Measurements from ENCODE around the gene ACTR1A.

ACTR1A gene

DNA sequence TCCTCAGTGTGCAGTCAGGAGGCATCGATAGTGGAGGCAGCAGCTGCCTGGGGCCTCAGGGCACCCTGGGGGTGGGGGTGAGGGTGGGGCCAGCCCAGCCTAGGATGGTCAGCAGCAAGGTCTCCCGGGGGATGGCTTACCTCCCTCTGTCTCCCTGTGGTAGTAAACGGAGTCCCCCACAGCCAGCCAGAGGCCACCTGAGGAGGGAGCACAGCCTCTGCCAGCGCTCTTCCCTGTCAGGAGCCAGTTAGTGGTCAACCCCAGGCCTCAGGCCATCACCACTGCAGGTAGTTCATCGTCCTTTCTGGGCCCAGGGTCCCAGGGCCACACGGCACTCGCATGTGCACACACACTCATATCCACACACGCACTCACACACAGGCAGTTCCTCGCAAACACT is 22.1 kb downstream of the ACTR1A start:
- no peak for DNase-seq

DNA sequence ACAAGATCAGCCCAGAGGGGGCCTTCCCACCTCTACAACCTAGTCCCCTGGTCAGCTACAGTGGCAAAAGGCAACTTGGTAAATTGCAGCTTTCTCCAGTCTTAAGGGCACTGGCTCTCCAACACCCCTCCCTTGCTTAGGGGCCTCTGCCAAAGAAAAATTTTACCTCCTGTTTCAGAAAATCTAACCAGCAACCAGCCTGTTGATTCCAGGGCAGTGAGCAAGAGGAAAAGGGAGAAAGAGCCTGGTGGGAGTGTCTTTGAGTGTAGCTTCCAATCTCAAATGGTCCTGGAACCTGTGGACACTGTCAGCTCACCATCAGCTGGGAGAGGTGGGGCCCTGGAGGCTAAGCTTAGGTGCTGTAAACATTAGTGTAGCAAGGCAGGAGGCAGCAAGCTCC is 22.9 kb downstream of the ACTR1A start:
- DNase-seq, result no peak

DNA sequence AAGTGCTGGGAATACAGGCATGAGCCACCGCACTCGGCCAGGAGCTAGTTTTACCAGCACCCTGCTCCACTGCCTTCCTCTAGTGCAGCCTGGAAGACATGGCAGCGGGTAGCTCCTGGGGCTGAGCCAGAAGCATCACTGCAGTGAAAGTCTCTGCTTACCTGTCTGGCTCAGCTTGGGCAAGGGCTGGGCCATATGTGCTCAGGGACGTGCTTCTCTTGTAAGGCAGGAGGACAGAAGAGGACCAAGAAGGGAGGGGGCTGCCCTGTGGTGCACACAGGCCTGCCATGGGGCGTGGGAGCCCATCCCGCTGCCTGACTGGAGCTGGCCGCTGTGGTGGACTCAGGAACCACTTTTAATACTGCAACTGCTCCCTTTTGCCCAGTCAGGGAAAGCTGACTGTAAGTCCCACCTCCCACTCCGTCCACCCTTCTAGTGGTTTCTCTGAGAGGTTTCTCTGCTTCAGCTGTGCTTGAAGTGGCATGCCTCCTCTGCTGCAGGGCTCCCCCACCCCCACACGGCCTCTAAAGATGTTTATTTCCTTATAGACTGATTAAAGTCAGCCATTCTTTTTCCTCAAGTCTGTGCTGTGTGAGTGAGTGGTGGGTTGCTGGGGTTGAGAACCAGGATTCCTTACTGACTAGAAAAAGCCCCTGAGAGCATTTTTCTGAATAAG is 25.9 kb downstream of the ACTR1A start:
- DNase-seq, result no peak

DNA sequence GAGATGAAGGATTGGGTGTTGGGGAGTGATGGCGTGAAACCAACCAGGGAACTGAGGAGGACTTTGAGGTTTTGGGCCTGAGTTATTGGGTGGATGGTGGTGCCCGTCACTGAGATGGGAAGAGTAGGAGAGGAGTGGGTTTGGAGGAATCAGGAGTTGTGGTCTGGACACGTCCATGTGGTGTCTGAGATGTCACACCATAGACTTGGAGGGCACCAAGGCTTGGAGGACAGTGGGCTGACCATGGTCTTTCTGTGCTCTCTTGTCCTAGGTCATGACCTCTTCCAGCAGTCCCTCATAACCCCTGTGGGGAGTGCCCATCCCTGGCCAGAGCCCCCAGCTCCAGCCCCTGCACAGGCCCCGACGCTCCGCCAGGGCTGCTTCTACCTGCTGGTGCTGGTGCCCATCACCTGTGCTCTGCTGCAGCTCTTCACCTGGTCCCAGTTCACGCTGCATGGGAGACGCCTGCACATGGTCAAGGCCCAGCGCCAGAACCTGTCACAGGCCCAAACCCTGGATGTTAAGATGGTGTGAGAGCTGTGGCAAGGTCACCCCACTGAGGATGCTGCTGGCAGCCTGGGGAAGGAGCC is 27.0 kb downstream of the ACTR1A start:
- DNase-seq, result no peak

DNA sequence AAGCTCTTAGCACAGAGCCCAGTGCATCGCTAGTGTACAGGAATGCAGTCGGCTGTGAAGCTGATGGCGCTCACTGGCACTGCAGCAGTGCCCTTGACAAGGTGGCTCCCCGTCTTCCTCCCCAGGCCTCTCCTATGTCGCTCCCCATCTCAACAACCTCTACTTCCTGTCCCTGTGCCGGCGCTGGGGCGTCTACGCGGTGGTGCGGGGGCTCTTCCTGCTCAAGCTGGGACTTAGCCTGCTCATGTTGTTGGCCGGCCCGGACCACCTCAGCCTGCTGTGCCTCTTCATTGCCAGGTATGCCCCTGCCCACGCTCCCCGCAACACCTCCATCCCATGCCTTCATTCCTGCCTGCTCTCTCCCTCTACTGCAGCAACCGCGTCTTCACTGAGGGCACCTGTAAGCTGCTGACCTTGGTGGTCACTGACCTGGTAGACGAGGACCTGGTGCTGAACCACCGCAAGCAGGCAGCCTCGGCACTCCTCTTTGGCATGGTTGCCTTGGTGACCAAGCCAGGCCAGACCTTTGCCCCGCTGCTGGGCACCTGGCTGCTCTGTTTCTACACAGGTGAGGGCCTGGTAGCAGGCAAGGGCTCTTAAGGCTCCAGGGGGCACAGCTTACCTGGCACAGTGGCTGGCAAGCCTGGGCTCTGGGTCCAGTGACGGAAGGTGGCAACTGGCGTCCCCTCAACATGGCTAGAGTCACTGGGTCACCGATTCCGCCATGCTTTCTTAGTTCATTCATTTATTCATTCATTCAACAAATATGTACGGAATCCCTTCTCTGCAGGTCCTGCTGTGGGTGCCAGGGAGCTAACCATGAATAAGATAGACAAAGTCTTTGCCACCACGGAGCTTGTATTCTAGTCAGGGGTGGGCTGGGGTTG is 28.8 kb downstream of the ACTR1A start:
- no peak for DNase-seq

DNA sequence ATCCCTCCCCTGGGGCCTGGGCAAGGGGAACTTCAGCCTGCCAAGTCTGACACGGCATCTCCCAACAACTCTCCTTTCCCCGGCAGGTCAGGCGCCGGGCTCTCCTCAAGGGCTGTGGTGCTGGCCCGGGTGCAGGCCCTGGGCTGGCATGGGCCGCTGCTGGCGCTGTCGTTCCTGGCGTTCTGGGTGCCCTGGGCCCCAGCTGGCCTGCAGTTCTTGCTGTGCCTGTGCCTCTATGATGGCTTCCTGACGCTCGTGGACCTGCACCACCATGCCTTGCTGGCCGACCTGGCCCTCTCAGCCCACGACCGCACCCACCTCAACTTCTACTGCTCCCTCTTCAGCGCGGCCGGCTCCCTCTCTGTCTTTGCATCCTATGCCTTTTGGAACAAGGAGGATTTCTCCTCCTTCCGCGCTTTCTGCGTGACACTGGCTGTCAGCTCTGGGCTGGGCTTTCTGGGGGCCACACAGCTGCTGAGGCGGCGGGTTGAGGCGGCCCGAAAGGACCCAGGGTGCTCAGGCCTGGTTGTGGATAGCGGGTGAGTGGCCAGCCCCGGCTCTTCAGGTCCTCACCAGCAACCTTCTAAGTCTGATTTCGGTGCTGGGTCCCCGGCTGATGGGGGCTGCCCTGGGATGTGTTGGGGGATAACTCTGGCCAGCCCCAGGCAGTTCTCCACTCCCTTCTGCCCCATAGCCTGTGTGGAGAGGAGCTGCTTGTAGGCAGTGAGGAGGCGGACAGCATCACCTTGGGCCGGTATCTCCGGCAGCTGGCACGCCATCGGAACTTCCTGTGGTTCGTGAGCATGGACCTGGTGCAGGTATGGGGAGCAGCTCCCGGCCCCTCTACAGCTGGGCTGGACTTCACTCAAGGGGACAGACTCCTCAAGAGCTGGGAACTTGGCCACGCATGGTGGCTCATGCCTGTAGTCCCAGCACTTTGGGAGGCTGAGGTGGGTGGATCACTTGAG is 31.6 kb downstream of the ACTR1A start:
- no peak for DNase-seq

DNA sequence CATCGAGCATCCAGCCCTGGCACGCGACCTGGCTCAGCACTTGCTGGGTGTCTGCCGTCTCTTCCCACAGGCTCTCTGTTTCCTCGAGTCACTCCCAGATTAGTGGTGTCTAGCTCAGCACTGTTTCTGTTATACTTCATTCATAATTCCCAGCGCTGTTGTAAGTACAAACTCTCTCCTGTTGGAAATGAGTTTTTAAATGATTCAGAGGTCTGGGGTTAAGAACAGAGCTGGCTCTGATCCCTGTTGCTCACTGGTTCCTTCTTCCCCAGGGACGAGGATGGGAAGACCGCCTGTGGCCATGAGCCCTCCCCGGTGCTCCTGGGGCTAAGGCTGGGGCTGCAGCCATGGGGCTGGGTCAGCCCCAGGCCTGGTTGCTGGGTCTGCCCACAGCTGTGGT is 33.8 kb downstream of the ACTR1A start:
- DNase-seq, result no peak

DNA sequence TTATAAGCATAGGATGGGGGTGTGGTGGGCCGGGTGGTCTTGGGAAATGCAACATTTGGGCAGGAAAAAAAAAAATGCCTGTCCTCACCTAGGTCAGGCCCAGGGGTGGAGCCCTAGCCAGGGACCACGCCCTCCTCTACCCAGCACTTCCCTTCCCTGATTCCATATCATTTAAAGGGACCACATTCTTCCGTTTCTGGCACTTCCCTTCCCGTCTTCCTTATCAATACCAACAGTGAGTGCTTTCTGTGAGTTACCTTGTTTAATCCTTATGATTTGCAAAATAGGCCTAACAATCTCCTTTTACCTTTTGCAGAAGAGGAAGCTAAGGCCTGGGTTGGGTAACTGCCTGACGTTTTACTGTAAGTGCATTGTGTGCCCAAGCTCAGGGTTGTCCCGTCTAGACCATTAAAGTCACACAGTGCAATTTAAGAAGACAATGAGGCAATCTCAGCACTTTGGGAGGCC is 34.5 kb downstream of the ACTR1A start:
- peak; percentile 61 to 78 (median 68) for DNase-seq

DNA sequence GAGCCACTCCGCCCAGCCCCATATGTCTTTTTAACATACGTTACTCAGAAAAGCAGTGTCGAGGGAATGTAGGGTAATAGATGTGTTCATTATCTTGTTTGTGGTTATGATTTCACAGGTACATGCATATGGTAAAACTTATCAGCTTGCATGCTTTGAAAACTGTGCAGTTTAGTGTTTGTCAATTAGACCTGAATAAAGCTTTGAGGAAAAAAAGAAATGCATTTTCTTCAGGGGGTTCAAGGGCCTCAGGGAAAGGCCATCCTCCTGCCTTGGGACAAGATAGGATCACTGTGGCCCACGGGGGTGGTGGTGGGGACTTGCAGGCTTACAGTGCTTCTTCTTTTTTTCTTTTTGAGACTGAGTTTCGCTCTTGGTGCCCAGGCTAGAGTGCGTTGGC is 35.2 kb downstream of the ACTR1A start:
- no peak for DNase-seq

DNA sequence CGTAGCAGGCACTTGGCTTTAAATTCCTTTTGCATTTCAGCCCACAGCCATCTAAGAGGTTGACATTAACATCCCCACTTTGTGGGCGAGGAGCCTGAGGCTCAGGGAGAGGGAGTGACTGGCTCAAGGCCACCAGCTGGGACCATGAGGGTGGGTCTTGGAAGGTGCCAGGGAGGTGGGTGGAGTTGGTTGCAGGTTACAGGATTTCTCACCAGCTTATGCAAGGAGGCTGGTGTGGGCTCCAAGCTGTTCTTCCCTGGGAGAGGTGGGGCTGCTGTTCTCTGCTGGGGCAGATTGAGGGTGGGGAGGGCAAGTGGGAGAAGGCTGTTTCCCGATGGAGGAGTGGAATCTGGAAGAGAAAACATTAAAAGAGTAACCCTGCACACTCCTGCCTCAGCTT is 37.0 kb downstream of the ACTR1A start:
- DNase-seq, result no peak

DNA sequence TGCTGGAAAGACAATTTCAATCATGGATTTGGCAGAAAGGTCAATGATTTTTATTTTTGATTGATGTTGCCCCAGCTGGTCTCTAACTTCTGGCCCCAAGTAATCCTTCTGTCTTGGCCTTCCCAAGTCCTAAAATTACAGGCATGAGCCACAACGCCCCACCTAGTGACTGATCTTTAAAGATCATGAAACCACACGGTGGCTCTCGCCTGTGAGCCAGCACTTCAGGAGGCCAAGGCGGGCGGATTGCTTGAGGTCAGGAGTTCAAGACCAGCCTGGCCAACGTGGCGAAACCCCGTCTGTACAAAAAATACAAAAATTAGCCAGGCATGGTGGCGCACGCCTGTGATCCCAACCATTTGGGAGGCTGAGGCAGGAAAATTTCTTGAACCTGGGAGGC is 38.5 kb downstream of the ACTR1A start:
- no peak for DNase-seq

DNA sequence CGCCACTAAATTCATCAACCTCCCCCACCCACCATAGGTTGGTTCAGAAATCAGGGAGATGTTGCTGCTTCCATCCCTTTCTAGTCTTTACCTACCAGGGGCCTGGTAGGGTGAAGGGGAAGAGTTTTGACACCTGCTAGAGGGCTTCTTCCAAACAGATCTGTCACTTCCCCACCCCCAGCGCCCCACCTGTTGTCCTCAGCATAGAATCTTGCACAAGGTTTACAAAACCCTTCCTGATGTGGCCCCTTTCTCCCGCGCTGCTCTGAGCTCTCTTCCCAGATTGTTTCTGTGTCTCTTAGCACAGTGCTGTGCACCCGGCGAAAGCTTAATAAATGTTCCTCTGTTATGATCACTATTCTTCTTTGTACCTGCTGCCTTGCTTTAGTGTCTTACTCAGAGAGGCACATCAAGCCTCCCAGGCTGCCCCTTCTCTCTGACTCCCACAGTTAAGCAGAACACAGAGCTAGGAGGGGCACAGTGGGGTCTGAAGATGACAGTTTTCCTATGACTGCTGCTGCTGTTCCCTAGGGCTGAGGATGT is 39.9 kb downstream of the ACTR1A start:
- no peak for DNase-seq

DNA sequence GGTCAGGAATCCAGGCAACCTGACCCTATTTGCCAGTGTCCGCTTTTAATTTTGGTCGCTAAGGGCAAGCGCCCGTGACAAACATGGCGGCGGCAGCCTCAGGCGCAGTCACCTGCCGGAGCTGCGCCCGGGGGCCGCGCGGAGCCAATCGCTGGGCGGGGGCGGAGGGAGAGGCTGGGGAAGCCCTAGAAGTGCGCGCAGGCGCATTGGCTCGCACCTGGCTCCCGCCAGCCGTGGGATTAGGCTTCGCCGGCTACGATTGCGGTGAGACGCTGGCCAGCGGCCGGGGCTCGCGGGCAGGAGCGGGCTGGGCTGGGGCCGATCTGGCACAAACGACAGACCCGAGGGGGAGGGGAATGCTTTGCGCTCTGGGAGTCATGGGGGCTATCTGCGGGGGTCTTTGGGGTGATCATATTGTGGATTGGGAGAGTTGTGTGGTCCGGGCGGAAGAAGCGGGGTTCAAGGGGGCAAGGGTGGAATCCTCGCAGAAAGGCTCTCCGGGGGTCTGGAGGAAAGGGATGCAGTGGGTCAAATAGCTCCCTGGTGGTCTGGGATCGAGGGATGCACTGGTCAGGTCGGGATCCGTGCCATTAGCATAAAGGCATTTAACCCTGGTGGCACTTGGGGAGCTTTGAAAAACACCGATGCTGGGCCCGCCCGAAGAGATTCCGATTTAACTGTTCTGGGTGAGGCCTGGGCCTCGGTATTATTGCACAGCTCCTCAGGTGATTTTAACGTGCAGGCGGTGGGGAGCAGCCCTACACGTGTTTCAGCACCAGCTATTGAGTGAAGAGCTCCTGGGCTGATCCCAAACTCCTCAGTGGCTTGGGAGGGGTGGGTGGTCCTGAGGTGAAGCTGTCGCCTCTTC is 41.1 kb downstream of the ACTR1A start:
- peak; percentile 89 to 96 (median 92) for DNase-seq

DNA sequence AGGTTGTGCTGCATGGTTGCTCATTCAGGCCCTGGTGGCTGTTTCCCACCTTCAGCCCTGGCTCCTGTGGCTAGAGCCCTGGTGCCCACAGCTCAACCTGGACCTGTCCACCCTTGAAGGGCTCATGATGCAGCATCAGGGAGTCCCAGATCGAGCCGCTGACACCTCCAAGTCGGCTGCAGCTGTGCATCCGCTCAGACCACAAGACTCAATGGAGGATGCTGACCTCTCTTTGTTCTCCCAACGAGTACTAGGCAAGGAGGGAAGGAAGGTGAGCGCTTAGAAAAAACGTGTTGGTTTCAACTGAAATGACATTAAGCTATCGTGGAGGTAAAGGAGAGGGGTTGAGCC is 41.7 kb downstream of the ACTR1A start:
- no peak for DNase-seq

DNA sequence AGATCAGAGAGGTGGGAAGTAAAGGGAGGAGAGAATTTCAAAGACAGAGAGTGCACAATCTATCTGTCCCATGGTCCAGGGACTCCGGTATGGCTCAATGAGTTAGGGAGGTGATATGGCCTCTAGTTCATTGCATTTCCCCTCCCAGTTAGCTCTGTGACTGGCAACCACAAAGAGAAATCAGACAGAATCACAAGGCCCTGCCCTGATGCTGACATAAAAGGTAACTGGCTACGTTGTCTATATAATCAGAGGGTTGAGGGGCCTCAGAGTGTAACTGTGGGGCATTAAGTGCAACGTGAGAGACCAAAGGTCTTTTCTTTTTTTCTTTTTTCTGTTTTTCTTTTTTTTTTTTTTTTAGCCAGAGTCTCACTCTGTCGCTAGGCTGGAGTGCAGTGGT is 43.9 kb downstream of the ACTR1A start:
- DNase-seq, result no peak

DNA sequence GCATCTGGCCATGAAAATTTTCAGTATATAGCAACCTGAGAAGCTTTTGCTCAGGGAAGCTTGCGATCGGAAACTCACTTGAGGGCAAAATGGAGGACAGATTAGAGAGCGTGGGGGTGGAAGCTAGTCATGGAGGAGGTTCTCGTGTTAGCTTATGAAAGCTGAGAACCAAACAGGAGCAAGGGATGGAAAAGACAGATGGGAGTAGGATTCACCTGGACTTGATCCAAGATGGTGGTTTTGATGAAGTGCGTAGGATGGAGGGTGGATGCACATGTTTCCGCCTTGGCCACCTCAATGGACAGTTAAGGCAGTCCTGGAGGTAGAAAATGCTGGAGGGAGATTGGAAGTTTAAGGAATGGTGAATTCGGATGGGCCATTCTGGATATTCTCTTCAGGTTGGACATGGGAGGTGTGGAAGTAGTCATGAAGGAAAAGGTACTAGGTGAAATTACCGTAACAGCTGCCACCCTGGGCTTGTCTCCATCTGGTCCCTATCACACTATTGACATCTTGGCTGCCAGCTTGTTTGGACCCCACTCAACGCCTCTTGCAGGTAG is 44.8 kb downstream of the ACTR1A start:
- no peak for DNase-seq

DNA sequence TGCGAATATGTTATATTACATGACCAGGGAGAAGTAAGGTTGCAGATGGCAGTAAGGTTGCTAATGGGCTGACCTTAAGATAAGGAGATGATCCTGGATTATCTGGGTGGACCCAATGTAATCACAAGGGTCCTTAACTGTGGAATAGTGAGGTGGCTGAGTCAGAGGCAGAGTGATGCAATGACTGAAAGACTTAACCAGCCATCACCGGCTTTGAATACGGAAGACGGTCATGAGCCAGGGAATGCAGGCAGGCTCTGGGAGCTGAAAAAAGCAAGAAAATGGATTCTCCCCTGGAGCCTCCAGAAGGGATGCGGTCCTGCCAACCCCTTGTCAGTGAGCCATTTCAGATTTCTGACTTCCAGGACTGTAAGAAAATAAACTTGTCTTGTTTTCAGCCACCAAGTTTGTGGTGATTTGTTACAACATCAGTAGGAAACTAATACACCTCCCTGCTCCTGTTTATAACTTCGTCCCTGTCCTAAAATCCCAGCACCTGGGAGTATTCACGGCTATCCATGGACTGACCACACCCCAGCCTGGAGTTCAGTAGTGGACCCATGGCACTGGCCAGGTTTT is 46.5 kb downstream of the ACTR1A start:
- peak; percentile 84 to 89 (median 89) for DNase-seq

DNA sequence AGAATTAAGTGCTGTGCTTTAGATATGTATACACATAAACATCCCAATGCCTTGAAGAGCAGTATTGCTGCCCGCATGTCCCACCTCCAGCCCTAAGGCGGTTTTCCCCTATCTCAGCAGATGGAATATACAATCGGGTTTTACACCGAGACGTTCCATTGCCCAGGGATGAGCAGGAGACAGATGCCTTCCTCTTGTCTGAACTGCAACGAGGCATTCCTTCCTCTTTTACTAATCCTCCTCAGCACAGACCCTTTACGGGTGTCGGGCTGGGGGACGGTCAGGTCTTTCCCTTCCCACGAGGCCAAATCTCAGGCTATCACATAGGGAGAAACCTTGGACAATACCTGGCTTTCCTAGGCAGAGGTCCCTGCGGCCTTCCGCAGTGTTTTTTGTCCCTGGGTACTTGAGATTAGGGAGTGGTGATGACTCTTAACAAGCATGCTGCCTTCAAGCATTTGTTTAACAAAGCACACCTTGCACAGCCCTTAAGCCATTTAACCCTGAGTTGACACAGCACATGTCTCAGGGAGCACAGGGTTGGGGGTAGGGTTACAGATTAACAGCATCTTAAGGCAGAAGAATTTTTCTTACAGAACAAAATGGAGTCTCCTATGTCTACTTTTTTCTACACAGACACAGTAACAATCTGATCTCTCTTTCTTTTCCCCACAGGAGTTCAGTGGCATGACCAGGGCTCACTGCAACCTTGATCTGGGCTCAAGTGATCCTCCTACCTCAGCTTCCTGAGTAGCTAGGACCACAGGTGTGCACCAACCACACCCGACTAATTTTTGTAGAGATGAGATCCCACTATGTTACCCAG is 47.6 kb downstream of the ACTR1A start:
- DNase-seq, result peak in 1 of 3 donors; percentile 17

DNA sequence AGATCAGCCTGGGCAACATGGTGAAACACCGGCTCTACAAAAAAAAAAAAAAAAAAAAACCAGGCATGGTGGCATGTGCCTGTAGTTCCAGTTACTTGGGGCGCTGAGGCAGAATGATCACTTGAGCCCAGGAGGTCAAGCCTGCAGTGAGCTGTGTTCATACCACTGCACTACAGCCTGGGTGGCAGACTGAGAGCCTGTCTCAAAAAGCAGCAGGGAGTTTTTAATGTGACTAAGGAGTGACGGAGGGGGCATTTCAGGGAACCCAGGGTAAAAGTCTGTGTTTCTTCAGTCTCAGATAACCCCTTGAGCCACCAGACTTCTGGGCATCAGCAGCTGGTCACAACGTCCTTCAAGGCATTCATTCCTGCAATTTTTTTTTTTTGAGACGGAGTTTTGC is 49.0 kb downstream of the ACTR1A start:
- peak; percentile 70 to 77 (median 75) for DNase-seq
